ENCODE data around the gene MAP2K6.
A peak's percentile ranks its signal among the peaks of the same experiment; 100 is the strongest.

Gene MAP2K6

GRCh38 chr17:69535016-69535570, 120.6 kb downstream of the MAP2K6 start:
- no peak for DNase-seq (ENCODE audit: low read depth)

GRCh38 chr17:69538795-69539194, 124.3 kb downstream of the MAP2K6 start:
- DNase-seq (ENCODE audit: low read depth): no peak

GRCh38 chr17:69539274-69539673, 124.8 kb downstream of the MAP2K6 start:
- no peak for DNase-seq (ENCODE audit: low read depth)

- DNase-seq (ENCODE audit: low read depth): peak; percentile 74
Observed at GRCh38 chr17:69539781-69540319, 125.4 kb downstream of the MAP2K6 start.

- DNase-seq (ENCODE audit: low read depth): no peak
Observed at GRCh38 chr17:69540356-69540755, 125.9 kb downstream of the MAP2K6 start.

- DNase-seq (ENCODE audit: low read depth): no peak
Observed at GRCh38 chr17:69547230-69547629, 132.7 kb downstream of the MAP2K6 start.

GRCh38 chr17:69547947-69548346, 133.4 kb downstream of the MAP2K6 start:
- no peak for DNase-seq (ENCODE audit: low read depth)

- no peak for DNase-seq (ENCODE audit: low read depth)
Observed at GRCh38 chr17:69551212-69552010, 136.9 kb downstream of the MAP2K6 start.

- DNase-seq (ENCODE audit: low read depth): no peak
Observed at GRCh38 chr17:69552986-69553667, 138.6 kb downstream of the MAP2K6 start.

GRCh38 chr17:69555056-69555455, 140.6 kb downstream of the MAP2K6 start:
- no peak for DNase-seq (ENCODE audit: low read depth)

- DNase-seq (ENCODE audit: low read depth): no peak
Observed at GRCh38 chr17:69557339-69557738, 142.8 kb downstream of the MAP2K6 start.

- no peak for DNase-seq (ENCODE audit: low read depth)
Observed at GRCh38 chr17:69558796-69559195, 144.3 kb downstream of the MAP2K6 start.

GRCh38 chr17:69560987-69561441, 146.5 kb downstream of the MAP2K6 start:
- no peak for DNase-seq (ENCODE audit: low read depth)

GRCh38 chr17:69561462-69561861, 147.0 kb downstream of the MAP2K6 start:
- DNase-seq (ENCODE audit: low read depth): no peak

- no peak for DNase-seq (ENCODE audit: low read depth)
Observed at GRCh38 chr17:69565447-69565846, 150.9 kb downstream of the MAP2K6 start.

- no peak for DNase-seq (ENCODE audit: low read depth)
Observed at GRCh38 chr17:69567130-69567529, 152.6 kb downstream of the MAP2K6 start.

- DNase-seq (ENCODE audit: low read depth): no peak
Observed at GRCh38 chr17:69572747-69573146, 158.2 kb downstream of the MAP2K6 start.

GRCh38 chr17:69573396-69573795, 158.9 kb downstream of the MAP2K6 start:
- DNase-seq (ENCODE audit: low read depth): no peak

- no peak for DNase-seq (ENCODE audit: low read depth)
Observed at GRCh38 chr17:69574257-69575197, 160.0 kb downstream of the MAP2K6 start.

GRCh38 chr17:69575346-69575761, 160.9 kb downstream of the MAP2K6 start:
- DNase-seq (ENCODE audit: low read depth): peak; percentile 46

- no peak for DNase-seq (ENCODE audit: low read depth)
Observed at GRCh38 chr17:69577098-69577497, 162.6 kb downstream of the MAP2K6 start.

Measured in HS-5 (cell line).